Panc1 (cell line): Measurements from ENCODE around the gene C16orf82. TPM values are rescaled to one million over a fixed set of nuclear protein-coding genes. Genes with fewer than 3 reads are reported as not detected.

ENCODE experiments used
- ATAC-seq: fragments of 200-7000 bp; cut with Tn5 transposase; 2 replicates; pipeline ENCODE4 v1.9.1; 2020; ENCODE audit warnings: mild to moderate bottlenecking, moderate library complexity
- BruUV-seq: library from RNA; stranded (reverse); fragments of 400-500 nt; replicated peaks from 2 replicates; lab custom pipeline; 2021; lab: Mats Ljungman, UMichigan
- CTCF ChIA-PET: fragments of 300-600 bp; sonication (Branson Sonifier 250); formaldehyde crosslinking; loops from one replicate; lab custom pipeline; 2022; ENCODE audit warnings: antibody characterized with exemption; lab: Charles Lee
- POLR2A ChIA-PET: fragments of 300-600 bp; sonication (Branson Sonifier 250); formaldehyde crosslinking; loops from one replicate; lab custom pipeline; 2022; ENCODE audit warnings: antibody characterized with exemption; lab: Charles Lee
- DNase-seq: peaks from one replicate; pipeline ENCODE4 v3.0.0-alpha.2; 2010; ENCODE audit warnings: low read depth, low spot score
- H3K27ac ChIP-seq: 2 replicates; pipeline ENCODE4 v1.5.1; 2011; ENCODE audit warnings: mild to moderate bottlenecking, low read length, inconsistent platforms
- H3K27me3 ChIP-seq: fragments of 200-500 bp; sonication (Bioruptor generic); 2 replicates; pipeline ENCODE4 v1.6.0; 2014; ENCODE audit warnings: low read length, inconsistent platforms; ENCODE audit not compliant: control insufficient read depth, insufficient read depth
- H3K36me3 ChIP-seq: fragments of 200-500 bp; sonication (Bioruptor generic); 2 replicates; pipeline ENCODE4 v1.5.1; 2014; ENCODE audit warnings: inconsistent platforms, mild to moderate bottlenecking, low read length, moderate library complexity; ENCODE audit not compliant: control insufficient read depth, insufficient read depth
- H3K4me1 ChIP-seq: 2 replicates; pipeline ENCODE4 v1.5.1; 2011; ENCODE audit warnings: inconsistent platforms, mild to moderate bottlenecking, low read length, moderate library complexity; ENCODE audit not compliant: control insufficient read depth, insufficient read depth
- H3K4me3 ChIP-seq, 2 experiments: 2 replicates each; pipeline ENCODE4 v1.5.1; 2011 to 2012; ENCODE audit warnings: low read depth in 2 of 2, low read length in 2 of 2, mild to moderate bottlenecking in 2 of 2, inconsistent platforms in 1 of 2, moderate library complexity in 1 of 2
- H3K9me3 ChIP-seq: fragments of 200-500 bp; sonication (Bioruptor generic); 2 replicates; pipeline ENCODE4 v1.5.1; 2014; ENCODE audit warnings: low read depth, mild to moderate bottlenecking, inconsistent platforms, low read length, moderate library complexity; ENCODE audit not compliant: control insufficient read depth, insufficient read depth
- CTCF ChIP-seq: fragments of 450-650 bp; IDR thresholded peaks from 2 replicates; pipeline ENCODE4 v1.5.1; 2017; ENCODE audit warnings: mild to moderate bottlenecking
- POLR2AphosphoS5 ChIP-seq: IDR thresholded peaks from 2 replicates; pipeline ENCODE4 v1.6.1; 2012; ENCODE audit warnings: mild to moderate bottlenecking, low read depth, low read length, moderate library complexity
- REST ChIP-seq, 2 experiments: IDR thresholded peaks; 2 replicates each; pipeline ENCODE4 v1.6.1; 2011 to 2012; ENCODE audit warnings: low read depth in 2 of 2, control low read depth in 1 of 2, low read length in 1 of 2, mild to moderate bottlenecking in 1 of 2, moderate library complexity in 1 of 2; ENCODE audit not compliant: insufficient read depth in 1 of 2
- SIN3A ChIP-seq: IDR thresholded peaks from 2 replicates; pipeline ENCODE4 v1.6.1; 2012; ENCODE audit warnings: low read depth, mild to moderate bottlenecking, low read length, moderate library complexity, borderline replicate concordance; ENCODE audit not compliant: insufficient read depth
- TCF7L2 ChIP-seq: IDR thresholded peaks from 2 replicates; pipeline ENCODE4 v1.6.1; 2011; ENCODE audit warnings: mild to moderate bottlenecking, low read depth, low read length, inconsistent platforms
- in situ Hi-C: cut with HindIII; loops from 2 replicates; pipeline ENCODE4 v1.10.0; 2016; ENCODE audit warnings: low sequenced_read_pairs, low pct_unique_long_range_greater_than_20kb
- intact Hi-C: fragments of 100-400 bp; cut with micrococcal nuclease; formaldehyde crosslinking; loops from one replicate; pipeline ENCODE4 v1.10.0; 2022; ENCODE audit not compliant: unreplicated experiment
- total RNA-seq: library from RNA; stranded (reverse); gene quantifications from one replicate; pipeline ENCODE4 v1.2.1, GENCODE V29; 2021; ENCODE audit not compliant: unreplicated experiment

The C16orf82 gene
- total RNA-seq, 1 experiment from 2014 or later, result not detected

GRCh38 chr16:27110524-27110896, 43.8 kb downstream of the C16orf82 start:
- no peak for ATAC-seq
- BruUV-seq, result no TSS peak
- intact Hi-C loops (loop anchor here (1.0 kb wide), 1 partner anchor 1272 kb away; no protein-coding TSS in a partner anchor), in situ Hi-C loops (no loop called here)
- no peak for DNase-seq
- Histone ChIP-seq H3K9me3 (no peaks in the 10 kb centered on the region), H3K27me3 (peaks cover 2% of the 10 kb centered on the region; the same call in 1 of the 2 replicates), H3K27ac (no peak overlapping the region), H3K4me1 (peaks cover 6% of the 10 kb centered on the region; the same call in 1 of the 2 replicates), H3K36me3 (no peaks in the 10 kb centered on the region), H3K4me3 (no peak overlapping the region)
- no peak for TF ChIP-seq SIN3A
- TF ChIP-seq CTCF, result no peak
- TF ChIP-seq TCF7L2, result no peak
- TF ChIP-seq POLR2AphosphoS5, result no peak
- TF ChIP-seq REST (IDR thresholded peaks at IDR 0.05; ENCODE audit: insufficient read depth in 1 of 2, low read depth in 2 of 2, low read length in 1 of 2), result no peak
- ChIA-PET CTCF (interaction anchor here (0.6 to 1.0 kb wide), 25 partner anchors 18 to 1880 kb away, joined by 3 to 23 read pairs (median 7); no protein-coding TSS in a partner anchor), POLR2A (no interaction called here)

- DNase-seq, result no peak
- Histone ChIP-seq H3K4me1 (peaks cover 6% of the 10 kb centered on the region; the same call in 1 of the 2 replicates), H3K27me3 (peaks cover 2% of the 10 kb centered on the region; the same call in 1 of the 2 replicates), H3K4me3 (no peak overlapping the region), H3K36me3 (no peaks in the 10 kb centered on the region), H3K27ac (no peak overlapping the region), H3K9me3 (no peaks in the 10 kb centered on the region)
- ChIA-PET CTCF (no interaction called here), POLR2A (no interaction called here)
- BruUV-seq, result no TSS peak
- no peak for TF ChIP-seq REST (IDR thresholded peaks at IDR 0.05; ENCODE audit: insufficient read depth in 1 of 2, low read depth in 2 of 2, low read length in 1 of 2)
- no peak for TF ChIP-seq POLR2AphosphoS5
- no peak for TF ChIP-seq SIN3A
- no peak for TF ChIP-seq TCF7L2
- no peak for TF ChIP-seq CTCF
- in situ Hi-C loops (no loop called here), intact Hi-C loops (no loop called here)
- ATAC-seq, result no peak
Measured at GRCh38 chr16:27111486-27111885, 44.8 kb downstream of the C16orf82 start.
